AG09309 (cell line): ENCODE measurements around the gene PLA2G15.

ENCODE experiments used
- DNase-seq: peaks from one replicate; pipeline ENCODE4 v3.0.0-alpha.2; 2010; ENCODE audit warnings: low read depth
- H3K4me3 ChIP-seq: 2 replicates; pipeline ENCODE4 v1.5.1; 2011; ENCODE audit warnings: mild to moderate bottlenecking, low read depth, low read length, moderate library complexity; ENCODE audit not compliant: control insufficient read depth
- CTCF ChIP-seq: IDR thresholded peaks from 2 replicates; pipeline ENCODE4 v1.5.1; 2011; ENCODE audit warnings: mild to moderate bottlenecking, low read depth, low read length, inconsistent platforms; ENCODE audit not compliant: insufficient read depth, control insufficient read depth; ENCODE audit errors: missing control alignments

The PLA2G15 gene

GRCh38 chr16:68231384-68232136 is 13.6 kb upstream of the PLA2G15 start:
- DNase-seq, result no peak
- H3K4me3 ChIP-seq, result no peak overlapping the region
- TF ChIP-seq CTCF, result no peak

GRCh38 chr16:68232335-68232734 is 12.8 kb upstream of the PLA2G15 start:
- no peak for TF ChIP-seq CTCF
- no peak for DNase-seq
- no peak overlapping the region for H3K4me3 ChIP-seq

GRCh38 chr16:68233085-68233834 is 11.9 kb upstream of the PLA2G15 start:
- no peak overlapping the region for H3K4me3 ChIP-seq
- no peak for DNase-seq
- TF ChIP-seq CTCF, result no peak

GRCh38 chr16:68233835-68234187 is 11.4 kb upstream of the PLA2G15 start:
- no peak overlapping the region for H3K4me3 ChIP-seq
- no peak for TF ChIP-seq CTCF
- no peak for DNase-seq

- no peak for TF ChIP-seq CTCF
- DNase-seq, result no peak
- H3K4me3 ChIP-seq, result no peak overlapping the region
These were observed 10.7 kb upstream of the PLA2G15 start for GRCh38 chr16:68234188-68235107.

GRCh38 chr16:68235108-68235886 is 9.9 kb upstream of the PLA2G15 start:
- no peak overlapping the region for H3K4me3 ChIP-seq
- TF ChIP-seq CTCF, result no peak
- DNase-seq, result no peak
